ENCODE results near the gene ADORA3.
"Not testable (repeated sequence)": the region's sequence is repeated elsewhere in the genome, so short reads cannot be mapped to it uniquely, and the experiment has no call there.

Gene ADORA3

DNA sequence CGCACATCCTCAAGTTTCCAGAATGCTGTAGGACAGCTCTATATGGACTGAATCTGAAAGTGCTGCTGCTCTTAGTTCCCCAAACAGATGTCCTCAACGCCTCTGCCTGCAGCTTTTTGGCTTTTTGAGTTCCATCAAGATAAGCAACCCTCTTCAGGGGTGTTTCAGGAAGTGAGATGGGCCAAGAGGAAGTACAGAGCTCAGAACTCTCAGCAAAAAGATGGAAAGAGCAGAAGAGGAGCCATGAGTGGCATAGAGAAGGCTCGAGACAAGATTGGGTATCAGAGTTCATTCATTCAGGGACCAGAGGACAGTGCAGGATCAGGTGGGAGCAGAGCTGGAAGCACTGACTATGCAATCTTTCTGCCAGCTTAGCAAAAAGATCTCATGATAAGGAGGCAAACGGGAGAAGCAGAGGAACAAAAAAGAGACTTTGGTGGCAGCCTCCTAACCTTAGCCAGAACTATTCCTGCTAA lies at the start of gene ADORA3, which contains the start of gene TMIGD3:
Gene ADORA3, minus strand, starts transcription at position 49 of the 476 bp plus-strand sequence. CDS start 279 bp downstream, outside the sequence.
Gene TMIGD3, minus strand, starts transcription at position 49 of the 476 bp plus-strand sequence. CDS start 279 bp downstream, outside the sequence.
- peak within 1 kb of the TSS; percentile 33 for H3K4me3 Mint-ChIP-seq
- peak within 1 kb of the TSS; percentile 72 for H3K27ac Mint-ChIP-seq
- no peaks in the 10 kb centered on the region for H3K9me3 Mint-ChIP-seq (ENCODE audit: low read depth)
- H3K4me1 Mint-ChIP-seq (ENCODE audit: low read depth): peaks cover 58% of the 10 kb centered on the region
- no peaks in the 10 kb centered on the region for H3K36me3 Mint-ChIP-seq
- no peaks in the 10 kb centered on the region for H3K27me3 Mint-ChIP-seq

DNA sequence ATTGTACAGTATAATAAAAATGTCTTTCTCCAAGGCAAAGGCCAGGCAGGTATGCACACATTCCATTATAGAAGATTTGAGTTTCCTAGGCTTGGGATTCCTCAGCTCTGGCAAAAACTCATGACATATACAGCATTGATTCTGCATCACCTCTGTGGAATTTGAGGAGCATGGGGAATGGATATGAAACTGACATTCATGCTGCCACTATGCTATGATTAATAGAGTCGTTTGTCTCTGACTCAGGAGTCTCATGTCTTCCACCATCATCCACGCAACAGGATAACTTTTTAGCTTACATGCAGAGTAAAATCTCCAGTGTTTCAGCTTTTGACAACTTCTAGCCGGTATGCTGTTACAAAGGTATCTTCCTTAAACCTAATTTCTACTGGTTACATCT lies 49.8 kb upstream of the ADORA3 start:
- Mint-ChIP-seq H3K9me3 (ENCODE audit: low read depth) (no peaks in the 10 kb centered on the region), H3K4me3 (no peak overlapping the region), H3K4me1 (ENCODE audit: low read depth) (peaks cover 3% of the 10 kb centered on the region), H3K27me3 (no peaks in the 10 kb centered on the region), H3K27ac (no peak overlapping the region), H3K36me3 (peaks cover 2% of the 10 kb centered on the region)

DNA sequence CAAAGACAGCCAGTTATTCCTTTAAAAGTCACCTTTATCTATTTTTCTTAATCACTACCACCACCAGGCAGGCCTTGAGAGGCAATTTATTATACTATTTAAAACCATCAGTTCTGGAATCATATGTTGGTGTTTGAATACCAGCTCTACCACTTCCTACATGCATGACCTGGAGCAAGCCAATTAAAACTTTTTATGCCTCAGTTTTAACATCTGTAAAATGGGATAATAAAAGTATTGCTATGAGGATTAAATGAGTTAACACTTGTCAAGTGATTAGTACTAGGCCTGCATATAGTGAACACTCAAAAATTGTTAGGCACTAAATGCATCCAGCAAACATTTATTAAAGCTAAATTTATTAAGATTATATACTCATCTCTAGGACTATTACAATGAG lies 49.2 kb upstream of the ADORA3 start:
- H3K27me3 Mint-ChIP-seq: no peaks in the 10 kb centered on the region
- peaks cover 2% of the 10 kb centered on the region for H3K36me3 Mint-ChIP-seq
- H3K9me3 Mint-ChIP-seq (ENCODE audit: low read depth): no peaks in the 10 kb centered on the region
- peaks cover 3% of the 10 kb centered on the region for H3K4me1 Mint-ChIP-seq (ENCODE audit: low read depth)
- no peak overlapping the region for H3K27ac Mint-ChIP-seq
- H3K4me3 Mint-ChIP-seq: no peak overlapping the region

DNA sequence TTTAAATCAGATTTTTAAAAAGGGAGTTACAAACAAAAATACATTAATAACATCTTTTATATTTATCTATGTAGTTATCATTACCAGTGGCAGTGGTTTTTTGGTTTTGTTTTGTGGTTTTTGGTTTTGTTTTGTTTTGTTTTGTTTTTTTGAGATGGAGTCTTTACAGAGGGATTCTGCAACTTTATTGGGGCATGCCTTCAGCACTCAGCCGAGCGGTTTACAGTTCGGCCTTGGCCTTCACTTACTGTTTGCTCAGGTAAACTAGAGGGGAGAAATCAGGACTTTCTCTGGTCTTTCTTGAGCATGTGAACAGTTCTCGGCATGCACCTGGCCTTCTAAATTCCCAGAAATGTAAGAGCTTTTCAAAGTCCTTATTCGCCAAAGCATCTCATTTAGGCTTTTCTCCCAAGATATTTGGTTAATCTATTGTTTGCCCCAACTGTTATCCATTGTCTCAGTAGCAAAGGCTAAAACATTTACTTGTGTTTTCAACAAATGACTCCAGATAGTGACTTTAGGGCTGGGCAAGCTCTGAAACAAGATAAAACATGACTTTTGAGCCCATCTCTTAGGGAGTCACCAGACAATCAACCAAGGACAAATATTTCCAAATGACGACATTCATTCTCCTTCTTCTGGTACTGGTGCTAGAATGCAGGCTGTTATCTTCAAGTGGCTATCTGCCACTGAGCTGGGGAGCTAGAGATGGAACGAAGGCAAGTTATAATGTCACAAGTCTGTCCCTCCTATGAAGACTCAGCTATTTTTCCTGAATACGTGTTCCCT lies 48.4 kb upstream of the ADORA3 start:
- Mint-ChIP-seq H3K27ac (no peak overlapping the region), H3K27me3 (no peaks in the 10 kb centered on the region), H3K36me3 (no peaks in the 10 kb centered on the region), H3K9me3 (ENCODE audit: low read depth) (no peaks in the 10 kb centered on the region), H3K4me1 (ENCODE audit: low read depth) (peaks cover 3% of the 10 kb centered on the region), H3K4me3 (no peak overlapping the region)

DNA sequence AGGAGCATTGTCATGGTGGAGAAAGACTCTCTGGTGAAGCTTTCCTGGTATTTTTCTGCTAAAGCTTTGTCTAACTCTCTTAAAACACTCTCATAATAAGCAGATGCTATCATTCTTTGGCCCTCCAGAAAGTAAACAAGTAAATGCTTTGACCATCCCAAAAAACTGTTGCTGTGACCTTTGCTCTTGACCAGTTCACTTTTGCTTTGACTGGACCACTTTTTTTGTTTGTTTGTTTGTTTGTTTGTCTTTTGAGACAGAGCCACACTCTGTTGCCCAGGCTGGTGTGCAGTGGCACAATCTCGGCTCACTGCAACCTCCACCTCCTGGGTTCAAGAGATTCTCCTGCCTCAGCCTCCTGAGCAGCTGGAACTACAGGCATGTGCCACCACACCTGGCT lies 44.4 kb upstream of the ADORA3 start:
- not testable (repeated sequence) for H3K9me3 Mint-ChIP-seq (ENCODE audit: low read depth); H3K4me3 Mint-ChIP-seq; H3K36me3 Mint-ChIP-seq; H3K27ac Mint-ChIP-seq; H3K27me3 Mint-ChIP-seq; H3K4me1 Mint-ChIP-seq (ENCODE audit: low read depth)

DNA sequence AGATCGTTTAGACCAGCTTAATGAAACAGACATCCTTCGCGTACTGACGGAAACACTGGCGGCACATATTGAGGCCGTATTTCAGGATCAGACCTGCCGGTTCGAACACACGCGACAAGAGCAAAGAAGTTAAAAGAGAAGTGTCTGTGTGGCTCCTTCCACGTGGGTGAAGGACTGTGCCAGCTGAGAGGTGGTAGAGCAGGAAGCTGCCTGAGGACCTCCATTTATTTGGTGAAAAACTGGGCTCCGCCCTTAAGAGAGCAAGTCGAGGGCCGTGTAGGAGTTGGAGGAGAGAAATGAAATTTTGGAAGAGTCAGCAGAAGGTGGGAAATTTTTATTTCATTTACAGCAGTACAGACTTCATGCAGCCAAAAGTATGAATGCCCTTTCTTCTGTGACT lies 38.8 kb upstream of the ADORA3 start:
- Mint-ChIP-seq H3K27ac (no peak overlapping the region), H3K4me3 (no peak overlapping the region)

DNA sequence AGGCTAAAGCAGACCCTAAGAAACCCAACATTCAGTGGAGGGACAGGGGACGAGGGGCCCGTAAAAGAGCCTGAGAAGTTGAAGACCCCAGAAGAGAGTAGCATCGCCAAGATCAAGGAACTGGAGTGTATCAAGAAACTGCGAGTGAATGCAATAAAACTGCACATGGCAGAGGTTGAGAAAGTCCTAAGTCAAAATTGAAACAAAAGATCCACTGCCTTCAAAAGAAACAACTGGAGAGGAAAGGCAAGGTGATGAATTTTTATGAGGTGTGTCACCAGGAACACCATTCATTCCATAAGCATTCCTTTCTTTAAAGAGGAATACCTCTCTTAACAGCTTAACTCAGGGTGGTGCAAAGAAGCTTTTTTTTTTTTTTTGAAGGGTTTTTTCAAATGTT lies 38.3 kb upstream of the ADORA3 start:
- H3K27me3 Mint-ChIP-seq: no peaks in the 10 kb centered on the region
- peaks cover 4% of the 10 kb centered on the region for H3K4me1 Mint-ChIP-seq (ENCODE audit: low read depth)
- H3K36me3 Mint-ChIP-seq: peaks cover 3% of the 10 kb centered on the region
- H3K27ac Mint-ChIP-seq: no peak overlapping the region
- H3K9me3 Mint-ChIP-seq (ENCODE audit: low read depth): no peaks in the 10 kb centered on the region
- H3K4me3 Mint-ChIP-seq: no peak overlapping the region

More for the DNA sequence above, 38.8 kb upstream of the ADORA3 start:
- Mint-ChIP-seq H3K9me3 (ENCODE audit: low read depth) (no peaks in the 10 kb centered on the region), H3K27me3 (no peaks in the 10 kb centered on the region), H3K4me1 (ENCODE audit: low read depth) (peaks cover 4% of the 10 kb centered on the region), H3K36me3 (peaks cover 3% of the 10 kb centered on the region)

DNA sequence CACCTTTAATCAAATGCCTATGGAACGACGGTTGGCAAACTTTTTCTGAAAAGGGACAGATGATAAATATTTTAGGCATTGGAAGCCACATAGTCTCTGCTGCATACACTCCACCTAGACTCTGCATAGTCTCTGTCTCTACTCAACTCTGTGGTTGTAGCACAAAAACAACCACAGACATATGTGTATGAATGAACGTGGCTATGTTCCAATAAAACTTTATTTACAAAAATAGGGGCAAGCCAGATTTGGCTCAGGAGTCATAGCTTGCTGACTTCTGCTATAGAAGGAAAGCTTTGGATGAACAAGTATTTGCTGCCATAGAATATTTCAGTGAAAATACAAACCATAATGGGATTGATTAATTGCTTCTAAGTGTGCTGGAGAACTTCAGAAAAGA lies 37.5 kb upstream of the ADORA3 start:
- peaks cover 4% of the 10 kb centered on the region for H3K4me1 Mint-ChIP-seq (ENCODE audit: low read depth)
- no peaks in the 10 kb centered on the region for H3K36me3 Mint-ChIP-seq
- H3K27me3 Mint-ChIP-seq: no peaks in the 10 kb centered on the region
- H3K4me3 Mint-ChIP-seq: no peak overlapping the region
- no peak overlapping the region for H3K27ac Mint-ChIP-seq
- H3K9me3 Mint-ChIP-seq (ENCODE audit: low read depth): no peaks in the 10 kb centered on the region

DNA sequence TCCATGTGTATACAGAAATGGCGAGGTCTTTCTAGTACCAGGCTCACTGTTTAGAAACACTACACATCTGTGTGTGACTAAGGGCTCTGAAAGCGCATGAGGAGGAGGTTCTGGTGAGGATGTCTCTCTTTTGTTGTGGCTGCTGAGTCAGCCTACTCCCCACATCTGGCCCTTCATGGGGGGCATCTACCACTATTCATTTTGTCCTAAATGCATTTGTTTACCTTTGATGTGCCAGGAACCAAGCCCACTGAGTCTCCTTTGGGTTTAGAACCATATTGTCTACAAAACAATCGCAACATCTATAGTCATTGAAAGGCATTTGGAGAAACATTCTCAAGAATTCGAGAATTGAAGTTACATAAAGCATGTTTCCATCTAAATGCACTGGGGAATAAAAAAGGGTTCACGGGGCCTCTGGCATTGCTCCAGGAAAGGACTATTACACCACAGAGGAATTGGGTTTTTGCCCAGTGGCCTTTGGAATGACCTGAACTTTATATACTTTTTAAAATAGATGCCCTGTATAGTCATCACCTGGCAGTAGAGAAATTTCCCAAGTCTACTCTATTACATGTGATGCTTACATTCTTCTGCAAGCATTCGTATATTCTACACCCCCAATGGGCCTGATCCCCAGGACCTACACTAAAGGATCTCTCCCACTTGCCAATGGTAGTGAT lies 35.1 kb upstream of the ADORA3 start:
- Mint-ChIP-seq H3K27ac (no peak overlapping the region), H3K4me3 (no peak overlapping the region), H3K4me1 (ENCODE audit: low read depth) (peaks cover 4% of the 10 kb centered on the region), H3K9me3 (ENCODE audit: low read depth) (no peaks in the 10 kb centered on the region), H3K27me3 (no peaks in the 10 kb centered on the region), H3K36me3 (no peaks in the 10 kb centered on the region)

DNA sequence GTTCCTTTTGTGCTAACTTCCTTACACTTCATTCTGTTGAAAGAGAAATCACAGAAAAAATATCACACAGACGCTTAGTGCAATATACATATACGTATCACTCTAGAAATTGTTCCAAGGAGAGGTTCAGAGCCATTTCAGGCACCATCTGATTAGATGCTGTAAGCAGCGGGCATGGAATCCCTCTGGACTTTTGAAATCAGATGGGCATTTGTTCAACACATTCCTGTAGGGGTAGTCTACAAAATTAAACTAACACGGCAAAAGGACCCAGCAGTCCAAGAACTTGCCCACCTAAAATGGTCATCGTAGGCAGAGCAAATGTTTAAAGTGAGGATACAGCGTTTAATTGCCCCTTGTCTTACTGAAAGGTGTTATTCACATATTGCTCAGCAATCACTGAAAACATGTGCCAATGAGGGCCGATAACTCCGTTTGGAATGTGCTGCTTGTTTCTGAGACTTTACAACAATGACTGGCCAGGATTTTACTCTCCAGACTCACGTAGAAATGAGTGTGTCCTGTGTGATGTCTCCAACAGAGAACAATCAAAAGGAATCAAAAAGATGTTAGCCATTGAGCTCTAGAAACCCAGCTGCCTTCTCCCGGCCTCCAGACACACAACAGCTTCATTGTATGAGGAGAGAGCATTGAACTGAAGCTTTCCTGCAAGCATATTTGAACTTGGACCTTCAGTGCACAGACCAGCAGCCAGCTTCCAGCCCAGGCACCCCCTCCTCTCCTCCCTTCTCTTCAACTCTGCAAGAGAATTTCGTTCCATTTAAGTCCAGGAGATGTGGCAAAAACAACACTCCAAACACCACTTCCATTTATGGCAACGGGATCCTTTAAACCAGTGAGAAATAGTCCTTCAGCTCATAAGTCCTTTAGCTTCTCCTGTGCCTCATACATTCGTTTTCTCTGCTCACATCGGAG lies 32.1 kb upstream of the ADORA3 start:
- no peaks in the 10 kb centered on the region for H3K4me1 Mint-ChIP-seq (ENCODE audit: low read depth)
- H3K27ac Mint-ChIP-seq: no peak overlapping the region
- no peaks in the 10 kb centered on the region for H3K9me3 Mint-ChIP-seq (ENCODE audit: low read depth)
- peaks cover 3% of the 10 kb centered on the region for H3K36me3 Mint-ChIP-seq
- H3K27me3 Mint-ChIP-seq: no peaks in the 10 kb centered on the region
- no peak overlapping the region for H3K4me3 Mint-ChIP-seq

DNA sequence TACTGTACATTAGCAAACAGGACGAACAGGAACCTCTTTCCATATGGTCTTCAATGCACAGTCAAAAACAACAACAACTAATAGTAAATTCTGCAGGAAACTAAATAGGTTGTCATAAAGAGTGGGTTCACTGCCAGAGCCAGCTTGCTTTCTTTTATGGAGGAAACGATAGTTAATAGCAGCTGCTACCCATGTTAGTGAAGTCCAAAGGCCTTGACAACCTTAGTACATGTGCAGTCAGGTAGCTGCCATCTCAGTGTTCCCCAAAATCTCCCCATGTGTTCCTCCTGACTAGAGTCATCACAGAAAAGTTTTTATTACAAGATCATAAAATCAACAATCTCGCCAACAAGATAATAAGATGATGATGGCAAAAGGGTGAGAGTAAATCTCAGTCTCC lies 16.6 kb upstream of the ADORA3 start:
- Mint-ChIP-seq H3K4me3 (no peak overlapping the region), H3K9me3 (ENCODE audit: low read depth) (no peaks in the 10 kb centered on the region), H3K27me3 (no peaks in the 10 kb centered on the region), H3K36me3 (no peaks in the 10 kb centered on the region), H3K27ac (no peak overlapping the region), H3K4me1 (ENCODE audit: low read depth) (peaks cover 30% of the 10 kb centered on the region)

DNA sequence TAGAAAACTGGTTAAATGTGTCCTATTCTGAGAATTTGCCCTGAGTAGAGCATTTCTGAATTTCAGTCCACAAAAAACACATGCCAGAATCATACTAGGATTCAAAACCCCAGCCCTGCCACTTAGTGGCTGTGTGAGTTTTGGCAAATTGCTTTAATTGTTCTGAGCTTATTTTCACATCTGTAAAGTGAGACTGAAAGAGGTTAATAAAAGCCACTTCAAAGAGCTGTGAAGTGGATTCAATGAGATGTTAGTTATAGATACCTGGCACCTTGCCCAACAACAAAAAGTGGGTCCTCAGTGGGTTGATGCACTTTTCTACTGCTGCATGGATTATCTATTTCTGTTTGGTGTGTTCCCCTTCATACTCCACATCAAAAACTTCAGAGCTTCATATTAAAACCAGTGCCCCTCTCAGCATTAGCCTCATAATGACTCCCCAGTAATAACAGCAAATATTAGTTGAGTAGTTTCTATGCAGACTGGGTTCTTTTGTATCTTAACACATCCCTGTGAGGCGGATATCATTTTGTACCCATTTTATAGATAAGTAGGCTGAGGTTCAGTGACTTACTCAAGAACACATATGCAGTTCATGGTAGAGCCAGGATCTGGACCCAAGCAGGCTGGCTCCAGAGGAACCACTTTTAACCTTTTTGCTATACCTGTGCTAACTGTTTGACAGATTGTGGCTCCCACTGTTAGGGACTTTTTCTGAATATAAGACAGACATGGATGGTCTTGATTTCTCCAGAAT lies 14.2 kb upstream of the ADORA3 start:
- no peaks in the 10 kb centered on the region for H3K36me3 Mint-ChIP-seq
- H3K4me1 Mint-ChIP-seq (ENCODE audit: low read depth): peaks cover 44% of the 10 kb centered on the region
- no peaks in the 10 kb centered on the region for H3K27me3 Mint-ChIP-seq
- H3K27ac Mint-ChIP-seq: peak overlapping the region; percentile 64
- H3K4me3 Mint-ChIP-seq: peak overlapping the region; percentile 58
- H3K9me3 Mint-ChIP-seq (ENCODE audit: low read depth): no peaks in the 10 kb centered on the region

DNA sequence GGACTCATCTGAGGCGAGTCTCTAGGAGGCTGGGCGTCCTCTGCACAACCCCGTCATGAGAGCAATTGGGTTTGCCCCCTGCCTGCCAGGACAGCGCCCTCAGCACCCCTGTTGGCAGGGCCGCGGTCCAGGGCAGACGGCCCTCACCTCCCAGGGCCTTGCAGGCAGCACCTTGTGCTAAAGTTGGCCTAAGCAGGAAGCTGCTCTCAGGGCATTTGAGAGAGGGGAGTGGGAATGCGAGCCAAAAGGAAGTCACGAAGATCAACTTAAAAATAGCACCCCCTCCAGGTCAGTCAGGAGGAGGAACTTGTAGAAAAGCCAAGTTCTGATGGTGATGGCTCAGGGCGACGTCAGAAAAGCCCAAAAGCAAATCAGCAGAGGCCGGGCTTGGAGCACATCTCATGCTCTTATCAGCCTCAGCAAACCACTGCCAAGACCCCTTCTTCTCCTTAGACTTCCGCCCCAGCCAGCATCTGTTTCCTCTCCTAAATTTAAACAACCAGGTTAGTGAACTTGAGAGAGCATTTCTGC lies 12.6 kb upstream of the ADORA3 start:
- H3K27ac Mint-ChIP-seq: peak overlapping the region; percentile 1
- H3K27me3 Mint-ChIP-seq: no peaks in the 10 kb centered on the region
- peak overlapping the region; percentile 72 for H3K4me3 Mint-ChIP-seq
- no peaks in the 10 kb centered on the region for H3K9me3 Mint-ChIP-seq (ENCODE audit: low read depth)
- peaks cover 44% of the 10 kb centered on the region for H3K4me1 Mint-ChIP-seq (ENCODE audit: low read depth)
- no peaks in the 10 kb centered on the region for H3K36me3 Mint-ChIP-seq
